Osteocyte (in vitro differentiated cells): ENCODE data around the gene REC114. TPM values are rescaled to one million over a fixed set of nuclear protein-coding genes. Genes with fewer than 3 reads are reported as not detected.

ENCODE experiments used
- DNase-seq: peaks from one replicate; pipeline ENCODE4 v3.0.0; 2021; ENCODE audit warnings: mixed read lengths; ENCODE audit not compliant: unreplicated experiment; ENCODE audit errors: extremely low spot score
- H3K27ac Mint-ChIP-seq: one replicate; pipeline ENCODE4 v1.8.0; 2021; ENCODE audit warnings: mild to moderate bottlenecking, mixed read lengths; ENCODE audit not compliant: unreplicated experiment
- H3K27me3 Mint-ChIP-seq: one replicate; pipeline ENCODE4 v1.8.0; 2021; ENCODE audit warnings: mixed read lengths; ENCODE audit not compliant: unreplicated experiment
- H3K36me3 Mint-ChIP-seq: one replicate; pipeline ENCODE4 v1.8.0; 2021; ENCODE audit warnings: mixed read lengths; ENCODE audit not compliant: unreplicated experiment
- H3K4me1 Mint-ChIP-seq: one replicate; pipeline ENCODE4 v1.8.0; 2021; ENCODE audit warnings: mixed read lengths; ENCODE audit not compliant: unreplicated experiment
- H3K4me3 Mint-ChIP-seq: one replicate; pipeline ENCODE4 v1.8.0; 2021; ENCODE audit warnings: mild to moderate bottlenecking, moderate library complexity, mixed read lengths; ENCODE audit not compliant: unreplicated experiment
- H3K9me3 Mint-ChIP-seq: one replicate; pipeline ENCODE4 v1.8.0; 2021; ENCODE audit warnings: mixed read lengths; ENCODE audit not compliant: unreplicated experiment
- total RNA-seq: library from RNA; stranded (reverse); gene quantifications from 2 replicates; pipeline ENCODE4 v1.2.1, GENCODE V29; 2021
- TF ChIP-seq, protein P1 (sequence below): fragments of 200-600 bp; sonication (generic); IDR thresholded peaks from 2 replicates; pipeline ENCODE4 v1.5.0; 2021; ENCODE audit warnings: antibody characterized with exemption, mild to moderate bottlenecking, moderate library complexity

REC114 gene
- total RNA-seq, 1 donor from 2014 or later = not detected

- no peak overlapping the region for H3K4me3 Mint-ChIP-seq
- no peaks in the 10 kb centered on the region for H3K27me3 Mint-ChIP-seq
- TF ChIP-seq, protein P1, sequence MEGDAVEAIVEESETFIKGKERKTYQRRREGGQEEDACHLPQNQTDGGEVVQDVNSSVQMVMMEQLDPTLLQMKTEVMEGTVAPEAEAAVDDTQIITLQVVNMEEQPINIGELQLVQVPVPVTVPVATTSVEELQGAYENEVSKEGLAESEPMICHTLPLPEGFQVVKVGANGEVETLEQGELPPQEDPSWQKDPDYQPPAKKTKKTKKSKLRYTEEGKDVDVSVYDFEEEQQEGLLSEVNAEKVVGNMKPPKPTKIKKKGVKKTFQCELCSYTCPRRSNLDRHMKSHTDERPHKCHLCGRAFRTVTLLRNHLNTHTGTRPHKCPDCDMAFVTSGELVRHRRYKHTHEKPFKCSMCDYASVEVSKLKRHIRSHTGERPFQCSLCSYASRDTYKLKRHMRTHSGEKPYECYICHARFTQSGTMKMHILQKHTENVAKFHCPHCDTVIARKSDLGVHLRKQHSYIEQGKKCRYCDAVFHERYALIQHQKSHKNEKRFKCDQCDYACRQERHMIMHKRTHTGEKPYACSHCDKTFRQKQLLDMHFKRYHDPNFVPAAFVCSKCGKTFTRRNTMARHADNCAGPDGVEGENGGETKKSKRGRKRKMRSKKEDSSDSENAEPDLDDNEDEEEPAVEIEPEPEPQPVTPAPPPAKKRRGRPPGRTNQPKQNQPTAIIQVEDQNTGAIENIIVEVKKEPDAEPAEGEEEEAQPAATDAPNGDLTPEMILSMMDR = no peak
- peaks cover 5% of the 10 kb centered on the region for H3K4me1 Mint-ChIP-seq
- H3K9me3 Mint-ChIP-seq = no peaks in the 10 kb centered on the region
- DNase-seq = no peak
- peaks cover 2% of the 10 kb centered on the region for H3K36me3 Mint-ChIP-seq
- H3K27ac Mint-ChIP-seq = no peak overlapping the region
Observed at GRCh38 chr15:73538123-73538522, 95.2 kb downstream of the REC114 start.

- peaks cover 5% of the 10 kb centered on the region for H3K4me1 Mint-ChIP-seq
- H3K27me3 Mint-ChIP-seq = no peaks in the 10 kb centered on the region
- H3K36me3 Mint-ChIP-seq = peaks cover 2% of the 10 kb centered on the region
- no peaks in the 10 kb centered on the region for H3K9me3 Mint-ChIP-seq
- DNase-seq = no peak
- TF ChIP-seq, protein P1 = no peak
- no peak overlapping the region for H3K27ac Mint-ChIP-seq
- H3K4me3 Mint-ChIP-seq = no peak overlapping the region
Observed at GRCh38 chr15:73538563-73539211, 95.7 kb downstream of the REC114 start.

GRCh38 chr15:73539212-73540128 is 96.5 kb downstream of the REC114 start:
- Mint-ChIP-seq H3K36me3 (peaks cover 2% of the 10 kb centered on the region), H3K27me3 (no peaks in the 10 kb centered on the region), H3K9me3 (no peaks in the 10 kb centered on the region), H3K27ac (no peak overlapping the region), H3K4me3 (no peak overlapping the region), H3K4me1 (peaks cover 5% of the 10 kb centered on the region)
- TF ChIP-seq, protein P1 = no peak
- DNase-seq = no peak

- no peak overlapping the region for H3K4me3 Mint-ChIP-seq
- H3K36me3 Mint-ChIP-seq = peaks cover 2% of the 10 kb centered on the region
Observed at GRCh38 chr15:73540161-73540560, 97.2 kb downstream of the REC114 start.

More at GRCh38 chr15:73540161-73540560, 97.2 kb downstream of the REC114 start:
- no peaks in the 10 kb centered on the region for H3K27me3 Mint-ChIP-seq
- no peak for DNase-seq
- TF ChIP-seq, protein P1 = no peak
- H3K27ac Mint-ChIP-seq = no peak overlapping the region
- peaks cover 5% of the 10 kb centered on the region for H3K4me1 Mint-ChIP-seq
- no peaks in the 10 kb centered on the region for H3K9me3 Mint-ChIP-seq
